PC-9 (cell line): ENCODE data around the gene BPHL.
"Not testable (repeated sequence)": the region's sequence is repeated elsewhere in the genome, so short reads cannot be mapped to it uniquely, and the experiment has no call there.

Source experiments
- EZH2 ChIP-seq: fragments of 200-600 bp; sonication (generic); IDR thresholded peaks from 2 replicates; pipeline ENCODE4 v1.8.0; 2017; ENCODE audit warnings: antibody characterized with exemption, low read depth
- TF ChIP-seq, protein P1 (sequence below): fragments of 200-600 bp; sonication (generic); conservative IDR thresholded peaks from 2 replicates; pipeline ENCODE4 v1.6.1; 2017; ENCODE audit warnings: mixed run types, antibody characterized with exemption, mild to moderate bottlenecking, moderate library complexity

DNA sequence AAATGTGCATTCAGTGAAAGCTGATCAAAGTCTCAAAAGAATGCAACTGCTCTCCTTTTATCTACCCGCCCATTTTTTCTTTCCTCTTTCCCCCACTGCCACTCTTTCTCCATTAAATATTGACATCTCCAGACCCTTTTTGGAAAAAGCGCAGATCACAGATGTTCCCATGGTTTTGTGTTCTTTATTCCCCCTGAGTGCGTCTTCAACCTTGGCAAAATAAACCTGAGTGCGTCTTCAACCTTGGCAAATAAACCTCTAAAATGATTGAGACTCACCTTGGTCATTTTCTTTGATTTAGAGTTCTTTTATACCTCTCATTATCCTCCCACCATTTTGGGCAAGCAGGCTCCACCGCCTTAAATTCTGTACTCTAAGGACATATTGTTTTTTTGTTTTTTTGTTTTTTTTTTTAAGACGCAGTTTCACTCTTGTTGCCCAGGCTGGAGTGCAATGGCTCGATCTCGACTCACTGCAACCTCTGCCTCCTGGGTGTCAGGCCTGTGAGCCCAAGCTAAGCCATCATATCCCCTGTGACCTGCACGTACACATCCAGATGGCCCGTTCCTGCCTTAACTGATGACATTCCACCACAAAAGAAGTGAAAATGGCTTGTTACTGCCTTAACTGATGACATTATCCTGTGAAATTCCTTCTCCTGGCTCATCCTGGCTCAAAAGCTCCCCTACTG lies 48.2 kb downstream of the BPHL start:
- TF ChIP-seq, protein P1, sequence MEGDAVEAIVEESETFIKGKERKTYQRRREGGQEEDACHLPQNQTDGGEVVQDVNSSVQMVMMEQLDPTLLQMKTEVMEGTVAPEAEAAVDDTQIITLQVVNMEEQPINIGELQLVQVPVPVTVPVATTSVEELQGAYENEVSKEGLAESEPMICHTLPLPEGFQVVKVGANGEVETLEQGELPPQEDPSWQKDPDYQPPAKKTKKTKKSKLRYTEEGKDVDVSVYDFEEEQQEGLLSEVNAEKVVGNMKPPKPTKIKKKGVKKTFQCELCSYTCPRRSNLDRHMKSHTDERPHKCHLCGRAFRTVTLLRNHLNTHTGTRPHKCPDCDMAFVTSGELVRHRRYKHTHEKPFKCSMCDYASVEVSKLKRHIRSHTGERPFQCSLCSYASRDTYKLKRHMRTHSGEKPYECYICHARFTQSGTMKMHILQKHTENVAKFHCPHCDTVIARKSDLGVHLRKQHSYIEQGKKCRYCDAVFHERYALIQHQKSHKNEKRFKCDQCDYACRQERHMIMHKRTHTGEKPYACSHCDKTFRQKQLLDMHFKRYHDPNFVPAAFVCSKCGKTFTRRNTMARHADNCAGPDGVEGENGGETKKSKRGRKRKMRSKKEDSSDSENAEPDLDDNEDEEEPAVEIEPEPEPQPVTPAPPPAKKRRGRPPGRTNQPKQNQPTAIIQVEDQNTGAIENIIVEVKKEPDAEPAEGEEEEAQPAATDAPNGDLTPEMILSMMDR = not testable (repeated sequence)
- not testable (repeated sequence) for TF ChIP-seq EZH2
